Measurements from ENCODE around the gene ARHGAP15.

The ARHGAP15 gene

DNA sequence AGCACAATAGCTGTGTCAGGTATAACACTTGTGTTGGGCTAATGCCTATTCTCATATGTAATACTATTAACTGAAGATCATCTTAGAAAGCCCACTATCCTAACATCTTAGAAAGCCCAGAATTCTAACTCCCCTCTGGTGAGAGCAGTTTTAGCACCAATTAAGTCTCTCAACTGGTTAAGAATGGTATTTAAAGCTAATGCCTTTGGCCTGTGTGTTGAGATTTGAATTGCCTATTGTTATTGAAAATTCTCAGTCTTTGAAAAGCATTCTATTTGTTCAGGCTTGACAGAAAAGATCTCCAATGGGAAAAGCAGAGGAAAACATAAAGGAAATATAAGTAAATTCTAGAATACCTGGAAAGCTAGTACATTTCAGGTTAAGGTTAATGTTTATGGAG is 352.5 kb downstream of the ARHGAP15 start:
- Histone ChIP-seq H3K4me3 (ENCODE audit: low read depth, low read length) (no peak overlapping the region), H3K27me3 (no peaks in the 10 kb centered on the region), H3K36me3 (no peaks in the 10 kb centered on the region), H3K4me1 (no peaks in the 10 kb centered on the region), H3K9me3 (no peaks in the 10 kb centered on the region)
- no peak for DNase-seq
- TF ChIP-seq, protein P1, sequence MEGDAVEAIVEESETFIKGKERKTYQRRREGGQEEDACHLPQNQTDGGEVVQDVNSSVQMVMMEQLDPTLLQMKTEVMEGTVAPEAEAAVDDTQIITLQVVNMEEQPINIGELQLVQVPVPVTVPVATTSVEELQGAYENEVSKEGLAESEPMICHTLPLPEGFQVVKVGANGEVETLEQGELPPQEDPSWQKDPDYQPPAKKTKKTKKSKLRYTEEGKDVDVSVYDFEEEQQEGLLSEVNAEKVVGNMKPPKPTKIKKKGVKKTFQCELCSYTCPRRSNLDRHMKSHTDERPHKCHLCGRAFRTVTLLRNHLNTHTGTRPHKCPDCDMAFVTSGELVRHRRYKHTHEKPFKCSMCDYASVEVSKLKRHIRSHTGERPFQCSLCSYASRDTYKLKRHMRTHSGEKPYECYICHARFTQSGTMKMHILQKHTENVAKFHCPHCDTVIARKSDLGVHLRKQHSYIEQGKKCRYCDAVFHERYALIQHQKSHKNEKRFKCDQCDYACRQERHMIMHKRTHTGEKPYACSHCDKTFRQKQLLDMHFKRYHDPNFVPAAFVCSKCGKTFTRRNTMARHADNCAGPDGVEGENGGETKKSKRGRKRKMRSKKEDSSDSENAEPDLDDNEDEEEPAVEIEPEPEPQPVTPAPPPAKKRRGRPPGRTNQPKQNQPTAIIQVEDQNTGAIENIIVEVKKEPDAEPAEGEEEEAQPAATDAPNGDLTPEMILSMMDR (IDR thresholded peaks at IDR 0.05; ENCODE audit: low read depth, low read length) = no peak

DNA sequence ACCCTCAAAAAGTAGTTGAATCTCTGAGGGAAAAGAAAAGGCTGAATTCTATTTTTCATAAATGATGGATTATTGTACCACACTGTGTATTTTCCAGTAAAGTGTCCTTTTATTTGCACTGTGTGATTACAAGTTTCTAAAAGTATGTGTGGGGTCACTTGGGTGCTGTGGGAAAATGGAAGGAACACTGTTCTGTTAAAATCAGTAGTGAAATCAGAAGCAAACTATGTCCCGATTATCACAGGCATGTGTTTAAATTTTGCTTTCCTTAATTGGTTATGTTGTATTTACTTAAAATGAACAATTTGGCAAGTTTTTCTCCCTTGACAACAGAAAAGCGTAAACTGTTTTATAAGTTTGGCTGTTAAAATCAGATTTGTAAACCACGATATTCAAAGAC is 353.1 kb downstream of the ARHGAP15 start:
- H3K4me3 ChIP-seq (ENCODE audit: low read depth, low read length) = no peak overlapping the region
- no peaks in the 10 kb centered on the region for H3K9me3 ChIP-seq
- DNase-seq = no peak
- no peaks in the 10 kb centered on the region for H3K4me1 ChIP-seq
- H3K27me3 ChIP-seq = no peaks in the 10 kb centered on the region
- no peaks in the 10 kb centered on the region for H3K36me3 ChIP-seq
- TF ChIP-seq, protein P1 (IDR thresholded peaks at IDR 0.05; ENCODE audit: low read depth, low read length) = no peak

DNA sequence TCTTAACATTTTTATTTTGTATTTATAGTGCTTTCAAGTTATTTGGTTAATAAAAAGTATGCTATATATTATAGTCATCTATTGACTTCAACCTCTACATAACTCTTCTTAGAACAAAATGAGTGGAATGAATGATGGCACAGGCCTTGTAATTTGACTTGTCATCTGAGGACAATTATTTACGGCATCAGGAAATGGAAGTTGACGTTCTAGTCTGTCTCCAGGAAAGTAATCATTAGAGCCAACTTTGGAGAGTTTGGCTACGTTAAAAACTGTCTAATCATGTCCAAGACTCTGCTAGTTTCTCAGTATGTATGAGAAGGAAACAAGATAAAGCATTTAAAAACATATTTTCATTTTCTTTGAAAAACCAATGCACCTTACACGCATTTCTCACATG is 353.6 kb downstream of the ARHGAP15 start:
- TF ChIP-seq, protein P1 (IDR thresholded peaks at IDR 0.05; ENCODE audit: low read depth, low read length) = no peak
- Histone ChIP-seq H3K27me3 (no peaks in the 10 kb centered on the region), H3K36me3 (no peaks in the 10 kb centered on the region), H3K4me3 (ENCODE audit: low read depth, low read length) (no peak overlapping the region), H3K9me3 (no peaks in the 10 kb centered on the region), H3K4me1 (no peaks in the 10 kb centered on the region)
- no peak for DNase-seq

DNA sequence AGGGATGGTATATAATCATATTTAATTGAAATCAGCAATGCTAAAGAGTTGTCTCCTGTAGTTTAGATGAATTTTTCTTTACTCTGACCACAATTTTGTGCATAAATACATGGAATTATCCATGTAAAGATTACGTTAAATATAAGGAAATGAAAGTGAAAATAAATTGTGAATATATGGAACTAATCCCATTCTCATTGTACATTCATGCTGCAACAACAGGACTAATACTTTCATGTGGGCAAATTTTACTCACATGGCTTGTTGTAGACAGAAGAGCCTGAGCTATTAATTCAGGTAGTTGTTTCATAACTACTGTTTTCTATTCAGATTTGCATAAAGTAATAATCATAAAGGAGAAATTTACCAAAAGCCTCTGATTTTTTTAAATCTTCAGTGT is 357.8 kb downstream of the ARHGAP15 start:
- TF ChIP-seq, protein P1 (IDR thresholded peaks at IDR 0.05; ENCODE audit: low read depth, low read length) = no peak
- no peaks in the 10 kb centered on the region for H3K27me3 ChIP-seq
- H3K4me3 ChIP-seq (ENCODE audit: low read depth, low read length) = no peak overlapping the region
- no peaks in the 10 kb centered on the region for H3K36me3 ChIP-seq
- no peaks in the 10 kb centered on the region for H3K4me1 ChIP-seq
- no peak for DNase-seq
- H3K9me3 ChIP-seq = no peaks in the 10 kb centered on the region

DNA sequence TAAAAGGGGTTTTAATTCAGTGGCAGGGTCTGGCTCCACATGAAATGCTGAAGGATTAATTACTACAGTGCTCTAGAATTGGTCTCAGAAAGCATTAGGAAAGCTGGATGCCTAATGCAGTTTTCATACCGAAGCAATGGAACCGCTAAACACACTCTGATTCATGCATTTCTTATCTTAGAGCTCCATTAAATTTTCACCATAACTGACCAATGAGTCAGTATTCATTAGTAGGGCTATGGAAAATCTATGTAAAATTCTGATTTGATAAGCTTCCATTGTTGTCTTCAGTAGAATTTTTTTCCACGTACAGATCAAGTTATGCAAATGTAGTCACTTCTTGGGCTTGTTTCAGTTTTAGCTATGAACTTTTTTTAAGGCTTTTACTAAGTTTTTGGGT is 359.9 kb downstream of the ARHGAP15 start:
- Histone ChIP-seq H3K9me3 (no peaks in the 10 kb centered on the region), H3K36me3 (no peaks in the 10 kb centered on the region), H3K27me3 (no peaks in the 10 kb centered on the region), H3K4me3 (ENCODE audit: low read depth, low read length) (no peak overlapping the region), H3K4me1 (no peaks in the 10 kb centered on the region)
- TF ChIP-seq, protein P1 (IDR thresholded peaks at IDR 0.05; ENCODE audit: low read depth, low read length) = no peak
- DNase-seq = no peak

DNA sequence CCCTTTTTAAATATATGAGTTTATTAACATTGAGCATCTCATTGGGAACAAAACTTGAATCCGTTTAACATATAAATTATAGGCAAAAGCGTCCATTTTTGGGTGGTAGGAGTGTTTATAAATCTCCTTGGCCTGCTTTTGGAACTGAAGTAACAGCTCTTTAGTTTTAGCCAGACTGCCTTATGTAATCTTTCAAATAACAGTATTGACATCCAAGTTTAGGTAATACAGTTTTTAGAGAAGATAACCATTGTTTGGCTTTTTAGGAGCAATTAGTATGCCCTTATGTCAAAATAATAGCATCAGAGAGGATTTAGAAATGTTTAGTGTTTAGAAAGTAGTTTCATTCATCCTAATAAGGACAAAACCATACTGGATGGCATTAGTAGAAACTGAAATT is 361.9 kb downstream of the ARHGAP15 start:
- no peak for DNase-seq
- TF ChIP-seq, protein P1 (IDR thresholded peaks at IDR 0.05; ENCODE audit: low read depth, low read length) = no peak
- no peak overlapping the region for H3K4me3 ChIP-seq (ENCODE audit: low read depth, low read length)
- no peaks in the 10 kb centered on the region for H3K4me1 ChIP-seq
- H3K27me3 ChIP-seq = no peaks in the 10 kb centered on the region
- H3K9me3 ChIP-seq = no peaks in the 10 kb centered on the region
- no peaks in the 10 kb centered on the region for H3K36me3 ChIP-seq
